GM12878 (cell line): ENCODE results near the gene NDUFV3. TPM values are rescaled to one million over a fixed set of nuclear protein-coding genes. Genes with fewer than 3 reads are reported as not detected.

Source experiments
- BHLHE40 ChIP-seq, 2 experiments: fragments of 450-650 bp in 1 of 2; IDR thresholded peaks; 2 replicates each; pipeline ENCODE4 v1.6.1; 2011 to 2017; ENCODE audit warnings: low read depth in 2 of 2, borderline replicate concordance in 1 of 2, improper control_type of control experiment in 1 of 2, low read length in 1 of 2, mild to moderate bottlenecking in 1 of 2
- CBX5 ChIP-seq: sonication (generic); IDR thresholded peaks from 2 replicates; pipeline ENCODE4 v1.6.1; 2016; ENCODE audit warnings: low read depth, moderate library complexity, mild to moderate bottlenecking, inconsistent platforms
- KLF5 ChIP-seq: fragments of 450-650 bp; IDR thresholded peaks from 2 replicates; pipeline ENCODE4 v1.6.1; 2014; ENCODE audit warnings: mild to moderate bottlenecking; ENCODE audit not compliant: partially characterized antibody
- NR2C1 ChIP-seq: fragments of 450-650 bp; IDR thresholded peaks from 2 replicates; pipeline ENCODE4 v1.6.1; 2017; ENCODE audit warnings: antibody characterized with exemption, mild to moderate bottlenecking, moderate library complexity
- PAX5 ChIP-seq: IDR thresholded peaks from 2 replicates; pipeline ENCODE4 v1.6.1; 2011; ENCODE audit warnings: low read depth, low read length, borderline replicate concordance
- PML ChIP-seq: IDR thresholded peaks from 2 replicates; pipeline ENCODE4 v1.6.1; 2012; ENCODE audit warnings: low read length, inconsistent platforms
- POLR2AphosphoS5 ChIP-seq: IDR thresholded peaks from 2 replicates; pipeline ENCODE4 v1.6.1; 2011; ENCODE audit warnings: mild to moderate bottlenecking, low read length, inconsistent platforms
- RBBP5 ChIP-seq: fragments of 200-600 bp; sonication (generic); conservative IDR thresholded peaks from 2 replicates; pipeline ENCODE4 v1.6.1; 2016
- SMARCA5 ChIP-seq: fragments of 450-650 bp; IDR thresholded peaks from 2 replicates; pipeline ENCODE4 v1.6.1; 2017; ENCODE audit warnings: mild to moderate bottlenecking
- SP1 ChIP-seq: IDR thresholded peaks from one replicate; pipeline ENCODE4 v1.6.1; 2011; ENCODE audit warnings: low read depth, low read length
- SUZ12 ChIP-seq: fragments of 200-600 bp; sonication (generic); IDR thresholded peaks from one replicate; pipeline ENCODE4 v1.6.1; 2018; ENCODE audit warnings: antibody characterized with exemption, mild to moderate bottlenecking; ENCODE audit not compliant: unreplicated experiment
- TBL1XR1 ChIP-seq: IDR thresholded peaks from 2 replicates; pipeline ENCODE4 v1.6.1; 2012; ENCODE audit warnings: low read depth, low read length, improper control_type of control experiment
- YY1 ChIP-seq: IDR thresholded peaks from 2 replicates; pipeline ENCODE4 v1.6.1; 2011; ENCODE audit warnings: low read depth, mild to moderate bottlenecking, low read length
- polyA plus RNA-seq, 11 experiments: library from polyadenylated mRNA; depleted of rRNA in 4 of 11; unstranded in 6 of 11; stranded (reverse) in 5 of 11; fragments of >200 nt; fragmentation: Nextera tagmentation in 4 of 11; fragmentation: Illumina TruSeq in 1 of 11; extraction: Ambion mirVana in 4 of 11; extraction: Trizol in 1 of 11; gene quantifications; 1 replicate in 1 of 11; 2 replicates in 10 of 11; pipeline versions ENCODE4 v1.2.1 to v1.2.3, GENCODE V29; 2011 to 2016; ENCODE audit warnings: inconsistent platforms in 2 of 11, missing spikeins in 2 of 11, low read depth in 1 of 11
- total RNA-seq, 4 experiments: library from RNA; depleted of rRNA in 3 of 4; stranded (reverse); fragments of >200 nt in 3 of 4; fragmentation: Illumina TruSeq in 1 of 4; extraction: Trizol in 1 of 4; gene quantifications; 2 replicates each; pipeline versions ENCODE4 v1.2.1 to v1.2.3, GENCODE V29; 2013 to 2021
- TF ChIP-seq, protein P1 (sequence below): fragments of 450-650 bp; IDR thresholded peaks from 2 replicates; pipeline ENCODE4 v1.6.1; 2018; ENCODE audit warnings: borderline replicate concordance, mild to moderate bottlenecking; ENCODE audit not compliant: partially characterized antibody
- TF ChIP-seq, protein P2 (sequence below): IDR thresholded peaks from 2 replicates; pipeline ENCODE4 v1.6.1; 2011; ENCODE audit warnings: mild to moderate bottlenecking, low read depth, low read length, moderate library complexity; ENCODE audit not compliant: insufficient replicate concordance
- TF ChIP-seq, protein P3 (sequence below): fragments of 450-650 bp; IDR thresholded peaks from 2 replicates; pipeline ENCODE4 v1.6.1; 2017; ENCODE audit warnings: mild to moderate bottlenecking, moderate library complexity
- TF ChIP-seq, protein P4 (sequence below): IDR thresholded peaks from 2 replicates; pipeline ENCODE4 v1.6.1; 2011; ENCODE audit warnings: borderline replicate concordance, low read depth, mild to moderate bottlenecking, moderate library complexity, low read length; ENCODE audit not compliant: insufficient read depth, poor library complexity, severe bottlenecking
- TF ChIP-seq, protein P5 (sequence below): fragments of 450-650 bp; IDR thresholded peaks from 2 replicates; pipeline ENCODE4 v1.6.1; 2016; ENCODE audit warnings: mild to moderate bottlenecking, moderate library complexity, borderline replicate concordance

NDUFV3 gene
- total and polyA plus RNA-seq, 10 of the 15 experiments (the other 5 are each of a cell fraction or from before 2014, with no cell fraction given), result 7.0 to 44.7 (median 29.9) TPM

DNA sequence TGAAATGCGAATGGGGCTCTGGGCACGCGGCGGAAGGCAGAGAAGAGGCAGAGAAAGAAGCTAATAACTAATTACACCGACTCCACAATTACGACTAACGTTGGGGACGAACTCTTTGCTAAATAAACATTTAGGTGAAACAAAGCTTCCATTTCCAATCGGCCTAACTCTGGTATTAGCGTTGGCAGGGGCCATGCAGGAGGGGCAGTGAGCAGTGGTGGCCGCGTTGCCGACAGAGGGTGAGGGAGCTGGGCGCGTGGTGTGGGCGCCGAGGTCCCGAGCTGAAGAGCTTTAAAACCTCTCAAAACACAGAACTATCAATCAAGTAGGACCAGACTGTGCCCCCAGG, 553 bp upstream of the NDUFV3 start (continued):
- TF ChIP-seq PAX5 (no peak), YY1 (no peak), CBX5 (no peak), TBL1XR1 (no peak), SMARCA5 (peak; percentile 49; the same call in 1 of the 2 replicates), SP1 (no peak), POLR2AphosphoS5 (no peak), SUZ12 (no peak), PML (no peak), KLF5 (peak; percentile 30), NR2C1 (no peak), BHLHE40 (IDR thresholded peaks at IDR 0.05; ENCODE audit: borderline replicate concordance in 1 of 2, low read depth in 2 of 2, low read length in 1 of 2) (no peak), RBBP5 (no peak)
- TF ChIP-seq, protein P1, sequence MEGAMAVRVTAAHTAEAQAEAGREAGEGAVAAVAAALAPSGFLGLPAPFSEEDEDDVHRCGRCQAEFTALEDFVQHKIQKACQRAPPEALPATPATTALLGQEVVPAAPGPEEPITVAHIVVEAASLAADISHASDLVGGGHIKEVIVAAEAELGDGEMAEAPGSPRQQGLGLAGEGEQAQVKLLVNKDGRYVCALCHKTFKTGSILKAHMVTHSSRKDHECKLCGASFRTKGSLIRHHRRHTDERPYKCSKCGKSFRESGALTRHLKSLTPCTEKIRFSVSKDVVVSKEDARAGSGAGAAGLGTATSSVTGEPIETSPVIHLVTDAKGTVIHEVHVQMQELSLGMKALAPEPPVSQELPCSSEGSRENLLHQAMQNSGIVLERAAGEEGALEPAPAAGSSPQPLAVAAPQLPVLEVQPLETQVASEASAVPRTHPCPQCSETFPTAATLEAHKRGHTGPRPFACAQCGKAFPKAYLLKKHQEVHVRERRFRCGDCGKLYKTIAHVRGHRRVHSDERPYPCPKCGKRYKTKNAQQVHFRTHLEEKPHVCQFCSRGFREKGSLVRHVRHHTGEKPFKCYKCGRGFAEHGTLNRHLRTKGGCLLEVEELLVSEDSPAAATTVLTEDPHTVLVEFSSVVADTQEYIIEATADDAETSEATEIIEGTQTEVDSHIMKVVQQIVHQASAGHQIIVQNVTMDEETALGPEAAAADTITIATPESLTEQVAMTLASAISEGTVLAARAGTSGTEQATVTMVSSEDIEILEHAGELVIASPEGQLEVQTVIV, result no peak
- TF ChIP-seq, protein P2, sequence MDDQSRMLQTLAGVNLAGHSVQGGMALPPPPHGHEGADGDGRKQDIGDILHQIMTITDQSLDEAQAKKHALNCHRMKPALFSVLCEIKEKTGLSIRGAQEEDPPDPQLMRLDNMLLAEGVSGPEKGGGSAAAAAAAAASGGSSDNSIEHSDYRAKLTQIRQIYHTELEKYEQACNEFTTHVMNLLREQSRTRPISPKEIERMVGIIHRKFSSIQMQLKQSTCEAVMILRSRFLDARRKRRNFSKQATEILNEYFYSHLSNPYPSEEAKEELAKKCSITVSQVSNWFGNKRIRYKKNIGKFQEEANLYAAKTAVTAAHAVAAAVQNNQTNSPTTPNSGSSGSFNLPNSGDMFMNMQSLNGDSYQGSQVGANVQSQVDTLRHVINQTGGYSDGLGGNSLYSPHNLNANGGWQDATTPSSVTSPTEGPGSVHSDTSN, result peak; percentile 35
- TF ChIP-seq, protein P3, sequence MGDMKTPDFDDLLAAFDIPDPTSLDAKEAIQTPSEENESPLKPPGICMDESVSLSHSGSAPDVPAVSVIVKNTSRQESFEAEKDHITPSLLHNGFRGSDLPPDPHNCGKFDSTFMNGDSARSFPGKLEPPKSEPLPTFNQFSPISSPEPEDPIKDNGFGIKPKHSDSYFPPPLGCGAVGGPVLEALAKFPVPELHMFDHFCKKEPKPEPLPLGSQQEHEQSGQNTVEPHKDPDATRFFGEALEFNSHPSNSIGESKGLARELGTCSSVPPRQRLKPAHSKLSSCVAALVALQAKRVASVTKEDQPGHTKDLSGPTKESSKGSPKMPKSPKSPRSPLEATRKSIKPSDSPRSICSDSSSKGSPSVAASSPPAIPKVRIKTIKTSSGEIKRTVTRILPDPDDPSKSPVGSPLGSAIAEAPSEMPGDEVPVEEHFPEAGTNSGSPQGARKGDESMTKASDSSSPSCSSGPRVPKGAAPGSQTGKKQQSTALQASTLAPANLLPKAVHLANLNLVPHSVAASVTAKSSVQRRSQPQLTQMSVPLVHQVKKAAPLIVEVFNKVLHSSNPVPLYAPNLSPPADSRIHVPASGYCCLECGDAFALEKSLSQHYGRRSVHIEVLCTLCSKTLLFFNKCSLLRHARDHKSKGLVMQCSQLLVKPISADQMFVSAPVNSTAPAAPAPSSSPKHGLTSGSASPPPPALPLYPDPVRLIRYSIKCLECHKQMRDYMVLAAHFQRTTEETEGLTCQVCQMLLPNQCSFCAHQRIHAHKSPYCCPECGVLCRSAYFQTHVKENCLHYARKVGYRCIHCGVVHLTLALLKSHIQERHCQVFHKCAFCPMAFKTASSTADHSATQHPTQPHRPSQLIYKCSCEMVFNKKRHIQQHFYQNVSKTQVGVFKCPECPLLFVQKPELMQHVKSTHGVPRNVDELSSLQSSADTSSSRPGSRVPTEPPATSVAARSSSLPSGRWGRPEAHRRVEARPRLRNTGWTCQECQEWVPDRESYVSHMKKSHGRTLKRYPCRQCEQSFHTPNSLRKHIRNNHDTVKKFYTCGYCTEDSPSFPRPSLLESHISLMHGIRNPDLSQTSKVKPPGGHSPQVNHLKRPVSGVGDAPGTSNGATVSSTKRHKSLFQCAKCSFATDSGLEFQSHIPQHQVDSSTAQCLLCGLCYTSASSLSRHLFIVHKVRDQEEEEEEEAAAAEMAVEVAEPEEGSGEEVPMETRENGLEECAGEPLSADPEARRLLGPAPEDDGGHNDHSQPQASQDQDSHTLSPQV, result no peak
- TF ChIP-seq, protein P4, sequence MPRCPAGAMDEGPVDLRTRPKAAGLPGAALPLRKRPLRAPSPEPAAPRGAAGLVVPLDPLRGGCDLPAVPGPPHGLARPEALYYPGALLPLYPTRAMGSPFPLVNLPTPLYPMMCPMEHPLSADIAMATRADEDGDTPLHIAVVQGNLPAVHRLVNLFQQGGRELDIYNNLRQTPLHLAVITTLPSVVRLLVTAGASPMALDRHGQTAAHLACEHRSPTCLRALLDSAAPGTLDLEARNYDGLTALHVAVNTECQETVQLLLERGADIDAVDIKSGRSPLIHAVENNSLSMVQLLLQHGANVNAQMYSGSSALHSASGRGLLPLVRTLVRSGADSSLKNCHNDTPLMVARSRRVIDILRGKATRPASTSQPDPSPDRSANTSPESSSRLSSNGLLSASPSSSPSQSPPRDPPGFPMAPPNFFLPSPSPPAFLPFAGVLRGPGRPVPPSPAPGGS, result no peak
- TF ChIP-seq, protein P5, sequence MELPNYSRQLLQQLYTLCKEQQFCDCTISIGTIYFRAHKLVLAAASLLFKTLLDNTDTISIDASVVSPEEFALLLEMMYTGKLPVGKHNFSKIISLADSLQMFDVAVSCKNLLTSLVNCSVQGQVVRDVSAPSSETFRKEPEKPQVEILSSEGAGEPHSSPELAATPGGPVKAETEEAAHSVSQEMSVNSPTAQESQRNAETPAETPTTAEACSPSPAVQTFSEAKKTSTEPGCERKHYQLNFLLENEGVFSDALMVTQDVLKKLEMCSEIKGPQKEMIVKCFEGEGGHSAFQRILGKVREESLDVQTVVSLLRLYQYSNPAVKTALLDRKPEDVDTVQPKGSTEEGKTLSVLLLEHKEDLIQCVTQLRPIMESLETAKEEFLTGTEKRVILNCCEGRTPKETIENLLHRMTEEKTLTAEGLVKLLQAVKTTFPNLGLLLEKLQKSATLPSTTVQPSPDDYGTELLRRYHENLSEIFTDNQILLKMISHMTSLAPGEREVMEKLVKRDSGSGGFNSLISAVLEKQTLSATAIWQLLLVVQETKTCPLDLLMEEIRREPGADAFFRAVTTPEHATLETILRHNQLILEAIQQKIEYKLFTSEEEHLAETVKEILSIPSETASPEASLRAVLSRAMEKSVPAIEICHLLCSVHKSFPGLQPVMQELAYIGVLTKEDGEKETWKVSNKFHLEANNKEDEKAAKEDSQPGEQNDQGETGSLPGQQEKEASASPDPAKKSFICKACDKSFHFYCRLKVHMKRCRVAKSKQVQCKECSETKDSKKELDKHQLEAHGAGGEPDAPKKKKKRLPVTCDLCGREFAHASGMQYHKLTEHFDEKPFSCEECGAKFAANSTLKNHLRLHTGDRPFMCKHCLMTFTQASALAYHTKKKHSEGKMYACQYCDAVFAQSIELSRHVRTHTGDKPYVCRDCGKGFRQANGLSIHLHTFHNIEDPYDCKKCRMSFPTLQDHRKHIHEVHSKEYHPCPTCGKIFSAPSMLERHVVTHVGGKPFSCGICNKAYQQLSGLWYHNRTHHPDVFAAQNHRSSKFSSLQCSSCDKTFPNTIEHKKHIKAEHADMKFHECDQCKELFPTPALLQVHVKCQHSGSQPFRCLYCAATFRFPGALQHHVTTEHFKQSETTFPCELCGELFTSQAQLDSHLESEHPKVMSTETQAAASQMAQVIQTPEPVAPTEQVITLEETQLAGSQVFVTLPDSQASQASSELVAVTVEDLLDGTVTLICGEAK, result peak; percentile 46; the same call in 1 of the 2 replicates
